GM12892 (cell line): ENCODE data around the gene COQ10B.
"Not testable (repeated sequence)": the region's sequence is repeated elsewhere in the genome, so short reads cannot be mapped to it uniquely, and the experiment has no call there.

Experiments used
- POLR2A ChIP-seq: IDR thresholded peaks from 2 replicates; pipeline ENCODE4 v1.6.1; 2011; ENCODE audit warnings: low read depth, low read length, control low read depth
- POLR2AphosphoS5 ChIP-seq: IDR thresholded peaks from 2 replicates; pipeline ENCODE4 v1.6.1; 2011; ENCODE audit warnings: low read depth, low read length, control low read depth
- TAF1 ChIP-seq: IDR thresholded peaks from 2 replicates; pipeline ENCODE4 v1.6.1; 2011; ENCODE audit warnings: low read depth, mild to moderate bottlenecking, control low read depth, low read length, borderline replicate concordance

DNA sequence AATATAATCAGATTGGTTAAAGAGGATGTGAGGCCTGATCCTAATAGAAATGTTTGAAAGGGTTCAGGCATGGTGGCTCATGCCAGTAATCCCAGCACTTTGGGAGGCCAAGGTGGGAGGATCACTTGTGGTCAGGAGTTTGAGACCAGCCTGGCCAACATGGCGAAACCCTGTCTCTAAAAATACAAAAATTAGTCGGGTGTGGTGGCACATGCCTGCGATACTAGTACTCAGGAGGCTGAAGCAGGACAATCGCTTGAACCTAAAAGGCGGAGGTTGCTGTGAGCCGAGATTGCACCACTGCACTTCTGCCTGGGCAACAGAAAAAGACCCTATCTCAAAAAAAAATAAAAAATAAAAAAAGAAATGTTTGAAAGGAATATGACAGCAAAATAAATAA is 20.8 kb upstream of the COQ10B start:
- not testable (repeated sequence) for TF ChIP-seq POLR2AphosphoS5, POLR2A, TAF1
